Vagina (tissue), 2 donors: ENCODE results near the gene PRKCG. TPM values are rescaled to one million over a fixed set of nuclear protein-coding genes. Genes with fewer than 3 reads are reported as not detected.

Source experiments
- DNase-seq, 2 donors: peaks; one replicate each; pipeline ENCODE4 v3.0.0-alpha.2; 2017; ENCODE audit errors: extremely low spot score in 2 of 2
- H3K27ac ChIP-seq: fragments of 200-600 bp; sonication (generic); one replicate; pipeline ENCODE4 v1.5.1; 2019
- H3K27me3 ChIP-seq: fragments of 200-600 bp; sonication (generic); one replicate; pipeline ENCODE4 v1.5.1; 2019
- H3K36me3 ChIP-seq, 2 donors: fragments of 200-600 bp; sonication (generic); one replicate each; pipeline ENCODE4 v1.5.1; 2017 to 2019
- H3K4me1 ChIP-seq: fragments of 200-600 bp; sonication (generic); one replicate; pipeline ENCODE4 v1.5.1; 2019
- H3K4me3 ChIP-seq, 2 donors: fragments of 200-600 bp; sonication (generic); 1 replicate in 1 of 2; 2 replicates in 1 of 2; pipeline ENCODE4 v1.5.1; 2016 to 2019
- H3K9me3 ChIP-seq: fragments of 200-600 bp; sonication (generic); one replicate; pipeline ENCODE4 v1.5.1; 2019
- POLR2A ChIP-seq, 2 donors: fragments of 450-650 bp; IDR thresholded peaks; one replicate each; pipeline ENCODE4 v1.6.1; 2017; ENCODE audit warnings: antibody characterized with exemption in 2 of 2, mild to moderate bottlenecking in 2 of 2, moderate library complexity in 2 of 2
- POLR2AphosphoS5 ChIP-seq, 2 donors: sonication (generic); formaldehyde crosslinking; IDR thresholded peaks; one replicate each; pipeline ENCODE4 v1.9.0; 2017; ENCODE audit warnings: antibody characterized with exemption in 2 of 2, mild to moderate bottlenecking in 2 of 2, low read depth in 1 of 2; ENCODE audit not compliant: insufficient read depth in 1 of 2
- intact Hi-C: fragments of 100-400 bp; cut with DNase I; formaldehyde crosslinking; loops from one replicate; pipeline ENCODE4 v1.15.1; 2023
- total RNA-seq: library from RNA; depleted of rRNA; stranded (reverse); fragments of >200 nt; gene quantifications from one replicate; pipeline ENCODE4 v1.2.3, GENCODE V29; 2016
- TF ChIP-seq, protein P1 (sequence below), 3 experiments: fragments of 450-650 bp in 2 of 3; fragments of 200-600 bp in 1 of 3; sonication (generic) in 1 of 3; IDR thresholded peaks; one replicate each; pipeline ENCODE4 v1.5.1; 2017 to 2019; ENCODE audit warnings: antibody characterized with exemption in 3 of 3, mild to moderate bottlenecking in 2 of 3, moderate library complexity in 2 of 3

PRKCG gene
- total RNA-seq, 1 donor from 2014 or later = not detected

DNA sequence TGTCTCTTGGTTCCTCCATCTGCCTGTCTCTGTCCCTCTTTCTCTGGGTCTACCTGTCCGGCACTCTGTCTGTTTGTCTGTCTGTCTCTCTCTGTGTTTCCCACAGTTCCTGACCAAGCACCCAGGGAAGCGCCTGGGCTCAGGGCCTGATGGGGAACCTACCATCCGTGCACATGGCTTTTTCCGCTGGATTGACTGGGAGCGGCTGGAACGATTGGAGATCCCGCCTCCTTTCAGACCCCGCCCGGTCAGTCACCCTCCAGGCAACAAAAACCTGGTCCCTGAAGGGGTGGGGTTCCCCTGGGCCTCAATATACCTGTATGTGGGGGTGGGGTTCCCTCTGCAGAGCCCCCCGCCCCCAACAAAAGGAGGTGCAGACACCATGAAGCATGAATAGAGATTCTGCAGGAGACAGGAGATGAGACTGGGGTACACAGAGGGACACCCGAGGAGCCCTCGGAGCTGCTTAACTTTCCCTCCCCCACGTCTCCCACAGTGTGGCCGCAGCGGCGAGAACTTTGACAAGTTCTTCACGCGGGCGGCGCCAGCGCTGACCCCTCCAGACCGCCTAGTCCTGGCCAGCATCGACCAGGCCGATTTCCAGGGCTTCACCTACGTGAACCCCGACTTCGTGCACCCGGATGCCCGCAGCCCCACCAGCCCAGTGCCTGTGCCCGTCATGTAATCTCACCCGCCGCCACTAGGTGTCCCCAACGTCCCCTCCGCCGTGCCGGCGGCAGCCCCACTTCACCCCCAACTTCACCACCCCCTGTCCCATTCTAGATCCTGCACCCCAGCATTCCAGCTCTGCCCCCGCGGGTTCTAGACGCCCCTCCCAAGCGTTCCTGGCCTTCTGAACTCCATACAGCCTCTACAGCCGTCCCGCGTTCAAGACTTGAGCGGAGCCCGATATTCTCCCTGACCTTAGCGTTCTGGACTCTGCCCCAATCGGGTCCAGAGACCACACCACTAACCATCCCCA lies 24.5 kb downstream of the PRKCG start:
- no peak for DNase-seq
- Histone ChIP-seq H3K4me1 (peaks cover 24% of the 10 kb centered on the region), H3K36me3 (no peaks in the 10 kb centered on the region), H3K9me3 (no peaks in the 10 kb centered on the region), H3K27ac (no peak overlapping the region), H3K4me3 (no peak overlapping the region), H3K27me3 (peaks cover 34% of the 10 kb centered on the region)
- TF ChIP-seq, protein P1, sequence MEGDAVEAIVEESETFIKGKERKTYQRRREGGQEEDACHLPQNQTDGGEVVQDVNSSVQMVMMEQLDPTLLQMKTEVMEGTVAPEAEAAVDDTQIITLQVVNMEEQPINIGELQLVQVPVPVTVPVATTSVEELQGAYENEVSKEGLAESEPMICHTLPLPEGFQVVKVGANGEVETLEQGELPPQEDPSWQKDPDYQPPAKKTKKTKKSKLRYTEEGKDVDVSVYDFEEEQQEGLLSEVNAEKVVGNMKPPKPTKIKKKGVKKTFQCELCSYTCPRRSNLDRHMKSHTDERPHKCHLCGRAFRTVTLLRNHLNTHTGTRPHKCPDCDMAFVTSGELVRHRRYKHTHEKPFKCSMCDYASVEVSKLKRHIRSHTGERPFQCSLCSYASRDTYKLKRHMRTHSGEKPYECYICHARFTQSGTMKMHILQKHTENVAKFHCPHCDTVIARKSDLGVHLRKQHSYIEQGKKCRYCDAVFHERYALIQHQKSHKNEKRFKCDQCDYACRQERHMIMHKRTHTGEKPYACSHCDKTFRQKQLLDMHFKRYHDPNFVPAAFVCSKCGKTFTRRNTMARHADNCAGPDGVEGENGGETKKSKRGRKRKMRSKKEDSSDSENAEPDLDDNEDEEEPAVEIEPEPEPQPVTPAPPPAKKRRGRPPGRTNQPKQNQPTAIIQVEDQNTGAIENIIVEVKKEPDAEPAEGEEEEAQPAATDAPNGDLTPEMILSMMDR (IDR thresholded peaks at IDR 0.05) = peak; percentile 19 to 66 (median 38)
- no peak for TF ChIP-seq POLR2A (IDR thresholded peaks at IDR 0.05)
- intact Hi-C loops = no loop called here

DNA sequence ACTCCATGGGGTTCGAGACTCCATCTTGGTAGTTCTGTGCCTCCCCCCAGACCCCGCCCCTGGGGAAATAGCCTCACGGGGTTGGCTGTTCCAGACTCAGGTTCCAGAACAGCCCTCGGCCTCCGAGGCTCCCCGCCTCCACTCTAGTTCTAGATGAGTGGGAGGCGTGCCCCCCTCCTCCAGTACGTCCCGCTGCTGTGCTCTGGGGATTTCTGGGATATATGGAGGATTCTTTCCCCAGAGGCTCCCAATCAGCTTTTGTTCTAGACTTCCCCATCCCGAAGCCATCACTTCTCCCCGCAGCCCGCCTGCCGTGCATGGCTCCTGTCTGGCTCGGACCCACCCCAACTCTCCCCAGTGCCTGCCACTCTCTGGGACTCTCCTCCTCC lies 25.2 kb downstream of the PRKCG start:
- no peak for DNase-seq

DNA sequence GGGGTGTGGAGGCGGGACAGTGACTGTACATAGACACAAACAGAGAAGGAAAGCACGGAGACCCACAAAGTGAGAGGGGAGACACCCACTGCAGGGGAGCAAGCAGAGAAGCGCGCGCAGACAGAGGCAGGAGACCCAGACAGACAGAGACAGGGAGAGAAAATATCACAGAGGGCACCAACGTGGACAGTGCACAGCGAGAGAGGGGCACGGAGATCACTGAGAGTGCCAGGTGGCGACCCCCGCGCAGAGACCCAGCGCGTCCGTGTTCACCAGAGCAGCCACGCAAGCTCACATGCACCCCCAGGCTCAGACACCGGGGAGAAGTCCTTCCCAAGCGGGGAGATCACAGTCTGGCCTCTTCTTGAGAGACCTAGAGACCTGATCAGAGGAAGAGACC lies 25.7 kb downstream of the PRKCG start:
- Histone ChIP-seq H3K4me3 (no peak overlapping the region), H3K27me3 (peaks cover 34% of the 10 kb centered on the region), H3K9me3 (no peaks in the 10 kb centered on the region), H3K27ac (no peak overlapping the region), H3K4me1 (peaks cover 24% of the 10 kb centered on the region), H3K36me3 (no peaks in the 10 kb centered on the region)
- TF ChIP-seq POLR2A (IDR thresholded peaks at IDR 0.05) = no peak
- TF ChIP-seq, protein P1 (IDR thresholded peaks at IDR 0.05) = no peak
- no peak for TF ChIP-seq POLR2AphosphoS5 (IDR thresholded peaks at IDR 0.05; ENCODE audit: insufficient read depth in 1 of 2, low read depth in 1 of 2)
- DNase-seq = no peak
- intact Hi-C loops = no loop called here

More for the DNA sequence above, 25.2 kb downstream of the PRKCG start:
- Histone ChIP-seq H3K27me3 (peaks cover 34% of the 10 kb centered on the region), H3K4me1 (peaks cover 24% of the 10 kb centered on the region), H3K4me3 (no peak overlapping the region), H3K9me3 (no peaks in the 10 kb centered on the region), H3K36me3 (no peaks in the 10 kb centered on the region), H3K27ac (no peak overlapping the region)
- TF ChIP-seq, protein P1 (IDR thresholded peaks at IDR 0.05) = no peak
- no peak for TF ChIP-seq POLR2A (IDR thresholded peaks at IDR 0.05)
- TF ChIP-seq POLR2AphosphoS5 (IDR thresholded peaks at IDR 0.05; ENCODE audit: insufficient read depth in 1 of 2, low read depth in 1 of 2) = no peak
- intact Hi-C loops = no loop called here

DNA sequence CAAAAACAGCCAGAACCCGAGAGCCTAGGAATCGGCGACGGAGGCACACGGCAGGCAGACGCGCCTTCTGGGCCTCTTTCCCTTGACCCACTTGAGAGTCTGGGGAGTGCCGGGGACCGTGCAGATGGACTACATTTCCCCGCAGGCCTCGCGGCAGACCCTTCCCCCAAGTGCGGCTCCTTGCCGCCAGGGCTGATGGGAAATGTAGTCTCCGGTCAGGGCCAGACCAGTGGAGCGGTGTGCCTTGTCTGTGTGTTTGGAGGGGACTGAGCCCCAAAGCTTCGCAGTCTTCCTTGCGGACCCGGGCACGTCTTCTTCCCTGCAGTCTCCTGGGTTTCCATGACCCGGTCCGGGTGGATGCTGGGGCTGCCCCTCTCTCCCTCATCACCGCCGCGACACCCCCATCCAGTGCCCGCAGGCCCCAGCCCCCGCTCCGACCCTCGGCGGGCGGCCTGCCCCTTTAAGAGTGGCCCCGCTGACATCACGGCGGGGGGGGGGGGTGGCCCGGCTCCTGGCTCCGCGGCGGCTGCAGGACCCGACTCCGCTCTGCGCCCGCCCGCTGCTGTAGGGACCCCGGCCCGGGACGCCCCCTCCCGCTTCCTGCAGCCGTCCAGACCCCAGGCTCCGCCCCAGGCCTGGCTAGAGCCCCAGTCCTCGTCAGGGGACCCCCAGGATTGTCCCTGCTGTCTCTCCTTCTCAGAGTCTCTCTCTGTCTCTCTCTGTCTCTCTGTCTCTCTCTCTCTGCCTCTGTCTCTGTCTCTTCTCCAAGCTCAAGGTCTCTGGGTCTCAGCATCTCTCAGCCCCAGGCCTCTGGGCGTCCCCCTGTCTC lies 26.3 kb downstream of the PRKCG start:
- intact Hi-C loops = no loop called here
- H3K4me1 ChIP-seq = peaks cover 24% of the 10 kb centered on the region

More for the DNA sequence above, 26.3 kb downstream of the PRKCG start:
- peaks cover 34% of the 10 kb centered on the region for H3K27me3 ChIP-seq
- TF ChIP-seq POLR2A (IDR thresholded peaks at IDR 0.05) (no peak), POLR2AphosphoS5 (IDR thresholded peaks at IDR 0.05; ENCODE audit: insufficient read depth in 1 of 2, low read depth in 1 of 2) (no peak)
- TF ChIP-seq, protein P1 (IDR thresholded peaks at IDR 0.05) = no peak
- no peaks in the 10 kb centered on the region for H3K9me3 ChIP-seq
- no peak overlapping the region for H3K27ac ChIP-seq
- no peak overlapping the region for H3K4me3 ChIP-seq
- H3K36me3 ChIP-seq = no peaks in the 10 kb centered on the region
- no peak for DNase-seq
